Ecto neural progenitor cell (in vitro differentiated cells): Measurements from ENCODE around the gene GALNT15.

Source experiments
- DNase-seq: peaks from one replicate; pipeline ENCODE4 v3.0.0-alpha.2; 2018; ENCODE audit warnings: low spot score

GALNT15 gene

DNA sequence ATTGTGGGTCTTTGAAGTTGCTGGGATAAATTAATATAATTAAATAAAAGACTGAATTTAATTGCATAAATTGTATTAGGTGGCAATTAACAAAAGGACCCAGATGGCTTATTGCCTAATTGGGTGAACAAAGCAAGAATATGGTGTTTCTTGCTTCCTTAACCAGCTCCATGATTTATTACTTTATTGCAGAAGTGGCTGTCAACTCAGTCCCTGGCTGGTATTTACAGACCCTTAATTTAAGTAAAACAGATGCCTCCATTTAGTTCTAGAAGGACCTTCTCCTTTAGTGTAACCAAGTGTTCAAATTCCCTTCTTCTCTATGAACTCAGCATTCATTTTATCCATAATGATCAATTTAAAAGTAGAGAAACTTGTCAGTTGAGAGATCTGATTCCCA, 55.2 kb downstream of the GALNT15 start:
- no peak for DNase-seq

GRCh38 chr3:16231983-16232382, 57.5 kb downstream of the GALNT15 start:
- no peak for DNase-seq

DNA sequence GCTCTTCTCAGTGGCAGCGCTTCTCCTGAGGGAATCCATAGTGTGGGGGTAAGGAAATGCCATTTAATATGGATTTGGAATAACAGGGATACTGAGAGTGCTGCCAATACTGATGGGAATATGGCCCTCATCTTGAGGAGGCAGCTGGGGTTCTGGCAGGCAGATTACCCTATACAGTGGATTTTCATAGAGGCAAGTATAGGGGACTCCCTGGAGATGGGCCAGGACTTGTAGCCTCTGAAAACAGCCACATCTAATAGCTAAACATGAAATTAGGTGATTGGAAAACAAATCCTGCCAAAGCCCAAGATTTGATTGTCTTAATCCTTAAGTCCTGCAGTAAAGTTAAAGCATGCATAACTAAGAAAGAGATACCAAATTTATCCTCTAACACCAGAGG, 59.3 kb downstream of the GALNT15 start:
- DNase-seq: no peak

DNA sequence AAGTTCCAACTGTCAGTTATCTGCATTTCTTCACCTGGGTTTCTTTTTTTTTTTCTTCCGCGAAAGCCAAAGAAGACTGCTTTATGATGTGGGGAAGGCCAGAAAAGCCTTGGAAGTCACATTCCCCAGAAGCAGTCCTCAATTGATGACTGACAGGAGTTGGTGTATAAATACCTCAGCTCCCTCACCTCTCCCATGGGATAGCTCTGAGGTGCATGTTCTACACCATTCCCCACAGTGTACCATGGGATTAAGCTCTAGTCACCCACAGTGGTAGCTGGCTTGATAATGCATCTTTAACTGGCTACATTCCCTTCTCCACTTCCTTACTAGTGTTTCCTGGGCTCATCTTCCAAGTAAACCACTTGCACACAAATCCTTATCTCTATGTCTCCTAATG, 59.8 kb downstream of the GALNT15 start:
- no peak for DNase-seq

GRCh38 chr3:16236030-16236639, 61.7 kb downstream of the GALNT15 start:
- no peak for DNase-seq

DNA sequence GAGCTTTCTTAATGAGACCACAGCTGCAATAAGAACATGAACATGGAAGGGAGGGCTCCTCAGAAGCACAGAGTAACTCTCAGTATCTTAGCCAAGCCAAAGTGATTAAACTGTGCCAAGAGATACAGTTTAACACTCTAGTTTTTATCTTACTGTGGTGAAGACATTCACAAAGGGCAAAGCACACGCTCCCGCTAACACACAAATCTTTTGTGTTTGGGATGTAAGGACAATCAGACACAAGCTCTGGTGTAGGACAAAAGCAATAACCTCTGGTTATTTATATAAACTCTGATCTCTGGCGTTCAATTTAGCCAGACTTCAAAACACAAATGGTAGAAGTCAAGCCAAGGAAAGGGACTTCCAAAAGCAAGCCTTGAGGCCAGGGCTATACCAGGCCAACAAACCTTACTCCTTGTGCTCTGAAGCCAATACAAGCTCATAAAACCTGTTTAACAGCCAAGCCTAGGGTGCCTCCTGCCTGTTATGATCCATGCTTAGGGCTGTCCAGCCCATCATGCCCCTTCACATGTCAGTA, 62.4 kb downstream of the GALNT15 start:
- no peak for DNase-seq

GRCh38 chr3:16239086-16239770, 64.7 kb downstream of the GALNT15 start:
- no peak for DNase-seq

DNA sequence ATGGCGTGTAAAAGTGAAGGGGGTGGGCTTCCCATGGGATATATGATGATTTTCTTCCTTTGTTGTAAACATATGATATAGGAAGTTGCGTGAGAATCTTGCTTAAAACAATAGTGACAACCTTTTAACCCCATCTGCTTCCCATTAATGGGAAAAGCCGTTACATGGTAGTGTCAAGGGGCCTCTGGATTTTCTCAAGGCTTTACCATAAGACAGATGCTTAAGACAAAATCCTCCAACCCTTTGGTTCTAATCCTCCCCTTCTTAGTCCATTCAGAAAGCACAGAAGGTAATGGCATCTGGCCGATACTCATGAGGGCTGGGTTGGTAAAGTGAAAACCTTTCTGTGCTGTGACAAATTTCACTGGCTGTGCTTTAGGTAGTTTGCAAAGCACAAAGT, 65.3 kb downstream of the GALNT15 start:
- no peak for DNase-seq

DNA sequence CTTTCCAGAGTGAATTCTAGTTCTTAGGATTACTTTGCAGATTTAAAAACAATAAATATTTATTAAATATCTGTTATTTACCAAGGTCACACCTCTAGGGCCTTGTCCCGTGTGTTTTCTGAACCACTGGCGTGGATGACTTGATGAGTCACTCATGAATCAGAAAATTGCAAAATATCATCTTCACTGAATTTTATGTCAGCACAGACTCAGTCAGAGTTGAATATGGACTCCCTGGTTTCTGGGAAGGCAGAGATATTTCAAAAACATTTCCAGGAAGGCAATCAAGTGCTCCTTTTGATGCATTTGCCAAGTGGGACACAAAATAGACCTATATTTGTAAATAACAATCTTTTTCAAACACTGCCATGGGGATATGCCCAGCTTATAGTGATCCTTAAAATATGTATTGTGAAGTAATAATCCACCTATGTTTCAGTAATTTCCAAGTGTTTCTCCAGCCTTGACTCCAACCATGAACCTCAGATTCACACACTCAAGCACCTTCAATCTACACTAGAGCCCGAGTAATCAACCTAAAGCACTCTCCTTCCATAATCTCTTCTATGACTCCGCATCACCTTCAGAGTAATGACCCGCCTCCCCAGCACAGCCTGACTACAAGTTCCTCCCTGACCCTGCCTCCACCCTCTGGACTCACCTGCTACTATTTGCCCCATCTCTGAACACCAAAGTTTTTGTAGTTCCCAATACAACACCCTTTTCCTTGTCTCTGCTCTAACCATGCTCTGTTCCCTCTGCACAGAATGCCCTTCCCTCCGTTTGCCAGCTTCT, 65.9 kb downstream of the GALNT15 start:
- no peak for DNase-seq

DNA sequence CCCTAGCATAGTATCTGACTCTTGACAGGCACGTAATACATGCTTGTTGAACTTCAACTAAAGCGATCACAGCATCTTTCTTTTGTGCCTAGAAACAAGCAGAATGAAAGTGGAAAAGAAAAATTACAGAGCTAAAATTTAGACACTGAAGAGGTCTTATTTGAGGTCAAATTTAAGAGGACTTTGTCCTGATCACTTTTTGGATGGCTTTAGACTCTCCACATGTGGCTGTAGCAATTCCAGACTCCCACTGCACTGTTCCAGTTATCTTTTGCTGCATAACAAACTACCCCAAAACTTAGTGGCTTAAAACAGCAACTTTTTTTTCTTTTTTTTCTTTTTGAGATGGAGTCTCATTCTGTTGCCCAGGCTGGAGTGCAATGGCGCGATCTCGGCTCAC, 66.7 kb downstream of the GALNT15 start:
- DNase-seq: no peak

DNA sequence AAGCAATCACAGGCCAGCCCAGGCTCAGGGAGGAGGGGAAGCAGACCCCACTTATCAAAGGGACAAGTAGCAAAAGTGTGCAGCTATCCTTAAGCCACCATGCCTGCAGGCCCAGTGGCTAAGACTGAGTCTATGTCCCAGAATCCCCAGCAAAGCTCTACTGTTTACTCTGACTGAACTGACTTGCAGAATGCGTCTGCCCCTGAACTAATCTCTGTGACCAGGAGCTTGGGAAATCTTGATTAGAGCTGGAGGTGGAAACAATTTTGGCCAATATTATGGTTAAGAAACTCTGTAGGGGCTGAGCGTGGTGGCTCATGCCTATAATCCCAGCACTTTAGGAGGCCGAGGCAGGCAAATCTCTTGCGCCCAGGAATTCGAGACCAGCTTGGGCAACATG, 67.7 kb downstream of the GALNT15 start:
- no peak for DNase-seq

DNA sequence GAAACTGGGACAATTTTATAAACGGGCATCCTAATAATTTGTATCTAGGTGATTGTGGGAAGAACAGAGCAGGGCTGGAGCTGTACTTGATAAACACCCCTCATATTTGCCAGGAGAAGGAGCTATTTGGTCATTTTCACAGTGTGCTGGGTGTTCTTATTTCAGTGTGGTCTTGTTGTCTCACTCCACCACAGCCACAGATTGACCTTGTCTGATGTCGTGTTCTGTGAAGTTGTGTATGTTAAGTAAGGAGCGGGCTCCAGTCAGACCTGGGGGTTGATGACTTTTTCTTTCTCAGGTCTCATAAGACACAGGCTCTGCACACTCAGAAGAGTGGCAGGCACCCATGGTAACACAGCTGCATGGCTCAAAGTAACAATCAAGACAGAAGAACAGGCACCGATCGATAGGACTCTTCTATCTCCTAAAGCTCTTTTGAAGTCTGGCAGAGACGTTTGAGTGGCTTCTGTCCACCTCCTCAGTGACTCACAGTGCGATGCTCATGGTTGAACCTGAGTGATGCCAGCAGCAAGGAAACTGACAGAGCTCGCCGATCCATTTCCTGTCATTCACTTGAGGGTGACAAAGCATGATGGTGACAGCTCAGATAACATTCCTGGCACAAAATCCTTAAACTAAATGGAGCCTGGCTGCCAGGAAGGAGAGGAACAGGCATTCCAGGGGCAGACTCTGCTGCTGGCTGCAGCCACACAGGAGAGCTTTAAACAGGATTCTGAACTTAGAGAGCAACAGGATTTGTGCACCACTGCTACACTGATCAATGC, 69.4 kb downstream of the GALNT15 start:
- no peak for DNase-seq

- DNase-seq: no peak
Measured at GRCh38 chr3:16245609-16246008, 71.1 kb downstream of the GALNT15 start.

GRCh38 chr3:16247282-16248061, 73.0 kb downstream of the GALNT15 start:
- DNase-seq: peak; percentile 82

- no peak for DNase-seq
Measured at GRCh38 chr3:16248556-16248955, 74.1 kb downstream of the GALNT15 start.

GRCh38 chr3:16249336-16249735, 74.9 kb downstream of the GALNT15 start:
- DNase-seq: peak; percentile 69

DNA sequence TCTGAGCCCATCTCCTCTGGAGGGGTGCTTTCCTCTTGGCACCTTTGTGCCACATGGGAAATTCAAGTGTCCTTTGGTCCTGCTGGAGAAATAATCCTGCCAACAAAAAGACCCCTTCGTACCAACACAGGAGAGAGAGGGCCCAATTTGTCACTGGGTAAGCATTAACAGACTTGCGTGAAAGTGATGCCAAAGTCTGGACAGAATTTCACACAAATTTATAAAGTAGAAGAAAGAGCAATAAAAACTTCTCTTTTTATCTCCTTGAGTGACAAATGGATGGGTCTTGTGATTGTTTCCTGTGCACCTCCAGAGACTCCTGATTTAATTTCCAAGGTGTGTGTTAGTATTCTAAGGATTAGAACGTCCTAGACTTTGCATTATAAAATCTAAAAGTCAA, 75.4 kb downstream of the GALNT15 start:
- no peak for DNase-seq

- no peak for DNase-seq
Measured at GRCh38 chr3:16251316-16252085, 77.0 kb downstream of the GALNT15 start.

DNA sequence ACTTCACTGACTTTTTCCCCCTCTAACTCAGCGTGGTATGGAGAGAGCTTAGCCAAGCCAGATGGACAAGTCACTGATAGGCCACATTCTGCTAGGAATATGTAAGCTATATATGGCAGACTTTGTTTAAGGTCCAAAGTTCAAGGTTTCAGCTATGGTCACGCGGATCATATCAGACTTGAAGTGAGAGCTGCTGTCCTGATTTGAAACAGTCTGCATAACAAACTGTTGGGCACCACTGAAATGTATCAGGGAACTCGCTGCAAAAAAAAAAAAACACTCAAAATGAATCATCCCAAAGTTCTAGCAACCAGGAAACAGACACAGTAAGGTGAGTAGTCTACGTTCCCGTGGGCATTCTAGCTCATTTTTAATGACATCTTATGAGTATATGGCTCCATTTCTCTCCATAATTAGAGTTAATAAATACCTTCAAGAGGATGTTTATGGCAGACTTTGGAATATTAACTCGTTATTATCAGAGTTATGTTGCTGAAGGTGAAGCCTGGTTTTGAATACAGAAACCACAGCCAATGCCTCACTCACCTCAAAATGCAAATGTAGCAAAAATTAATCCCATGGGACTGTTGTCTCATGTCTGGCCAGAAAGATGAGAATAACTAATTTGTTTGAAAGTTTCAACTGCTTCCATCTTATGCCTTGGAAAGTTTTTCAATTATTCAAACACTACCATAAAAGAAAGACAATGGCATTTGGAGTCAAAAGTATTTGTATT, 77.9 kb downstream of the GALNT15 start:
- no peak for DNase-seq

DNA sequence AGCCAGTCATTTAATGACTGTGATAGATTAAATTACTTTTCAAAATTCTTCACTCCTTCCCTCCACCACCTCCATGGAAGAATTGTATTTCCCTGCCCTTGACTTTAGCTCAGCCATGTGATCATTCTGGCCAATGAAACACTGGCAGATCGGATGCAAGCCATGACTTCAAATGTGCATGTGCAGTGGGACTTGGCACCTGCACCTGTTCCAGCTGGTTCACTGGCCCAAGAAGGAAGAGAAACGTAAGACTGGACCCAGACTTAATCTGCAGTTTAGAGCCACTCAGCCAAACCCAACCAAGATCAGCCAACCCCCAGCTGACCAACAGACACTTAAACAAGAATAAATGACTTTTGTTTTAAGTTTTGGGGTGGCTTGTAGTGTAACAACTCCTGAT, 78.5 kb downstream of the GALNT15 start:
- DNase-seq: no peak
